GM12872 (cell line): ENCODE results near the gene RTN4RL1.

Source experiments
- CTCF ChIP-seq: IDR thresholded peaks from 3 replicates; pipeline ENCODE4 v1.5.1; 2011; ENCODE audit warnings: low read depth, mild to moderate bottlenecking, low read length, moderate library complexity; ENCODE audit not compliant: insufficient read depth

The RTN4RL1 gene

GRCh38 chr17:2040219-2040827 lies 15.2 kb upstream of the RTN4RL1 start:
- TF ChIP-seq CTCF, result no peak

GRCh38 chr17:2037155-2037554 lies 12.0 kb upstream of the RTN4RL1 start:
- no peak for TF ChIP-seq CTCF

GRCh38 chr17:2035541-2036488 lies 10.7 kb upstream of the RTN4RL1 start:
- TF ChIP-seq CTCF, result no peak

- no peak for TF ChIP-seq CTCF
Measured at GRCh38 chr17:2034806-2035540, 9.8 kb upstream of the RTN4RL1 start.

- TF ChIP-seq CTCF, result no peak
Measured at GRCh38 chr17:2034157-2034556, 9.0 kb upstream of the RTN4RL1 start.

- no peak for TF ChIP-seq CTCF
Measured at GRCh38 chr17:2033153-2033552, 8.0 kb upstream of the RTN4RL1 start.

GRCh38 chr17:2030779-2031163 lies 5.6 kb upstream of the RTN4RL1 start:
- TF ChIP-seq CTCF, result peak; percentile 75
